Breast epithelium (tissue), 4 donors: Measurements from ENCODE around the gene KCNH5. TPM values are rescaled to one million over a fixed set of nuclear protein-coding genes. Genes with fewer than 3 reads are reported as not detected.

Experiments used
- DNase-seq, 2 donors: peaks; one replicate each; pipeline ENCODE4 v3.0.0-alpha.2; 2019; ENCODE audit warnings: low spot score in 2 of 2
- H3K27ac ChIP-seq, 2 donors: fragments of 200-600 bp; sonication (generic) in 1 of 2; one replicate each; pipeline ENCODE4 v1.5.1; 2016 to 2019; ENCODE audit warnings: mild to moderate bottlenecking in 1 of 2
- H3K27me3 ChIP-seq, 2 donors: fragments of 200-600 bp; sonication (generic) in 1 of 2; one replicate each; pipeline versions ENCODE4 v1.5.1 to v1.6.0; 2017 to 2019; ENCODE audit warnings: control low read depth in 1 of 2, mild to moderate bottlenecking in 1 of 2
- H3K36me3 ChIP-seq: fragments of 200-600 bp; one replicate; pipeline ENCODE4 v1.5.1; 2019
- H3K4me1 ChIP-seq, 2 donors: fragments of 200-600 bp; sonication (generic); one replicate each; pipeline ENCODE4 v1.5.1; 2016 to 2019; ENCODE audit warnings: control low read depth in 1 of 2
- H3K4me3 ChIP-seq, 3 donors: fragments of 200-600 bp; sonication (generic); 1 replicate in 2 of 3; 2 replicates in 1 of 3; pipeline ENCODE4 v1.5.1; 2016 to 2019; ENCODE audit warnings: mild to moderate bottlenecking in 3 of 3, moderate library complexity in 2 of 3
- H3K9me3 ChIP-seq, 2 donors: fragments of 200-600 bp; sonication (generic) in 1 of 2; one replicate each; pipeline ENCODE4 v1.5.1; 2016 to 2019; ENCODE audit warnings: control low read depth in 1 of 2
- POLR2A ChIP-seq: fragments of 450-650 bp; IDR thresholded peaks from one replicate; pipeline ENCODE4 v1.6.1; 2016; ENCODE audit warnings: antibody characterized with exemption, mild to moderate bottlenecking, moderate library complexity
- POLR2AphosphoS5 ChIP-seq, 3 donors: sonication (generic); formaldehyde crosslinking; IDR thresholded peaks; one replicate each; pipeline ENCODE4 v1.6.1; 2017; ENCODE audit warnings: antibody characterized with exemption in 3 of 3
- intact Hi-C: fragments of 100-400 bp; cut with DNase I; formaldehyde crosslinking; loops from one replicate; pipeline ENCODE4 v1.15.1; 2023; ENCODE audit warnings: low total_unique reads
- total RNA-seq, 3 donors: library from RNA; depleted of rRNA; stranded (reverse); fragments of >200 nt; gene quantifications; one replicate each; pipeline ENCODE4 v1.1.0, GENCODE V29; 2016
- TF ChIP-seq, protein P1 (sequence below), 3 donors: fragments of 450-650 bp; IDR thresholded peaks; one replicate each; pipeline ENCODE4 v1.5.1; 2016 to 2017; ENCODE audit warnings: antibody characterized with exemption in 3 of 3, mild to moderate bottlenecking in 3 of 3, moderate library complexity in 3 of 3

Gene KCNH5
- total RNA-seq, 3 donors from 2014 or later = 0.33 to 0.88 TPM; not detected in 1

DNA sequence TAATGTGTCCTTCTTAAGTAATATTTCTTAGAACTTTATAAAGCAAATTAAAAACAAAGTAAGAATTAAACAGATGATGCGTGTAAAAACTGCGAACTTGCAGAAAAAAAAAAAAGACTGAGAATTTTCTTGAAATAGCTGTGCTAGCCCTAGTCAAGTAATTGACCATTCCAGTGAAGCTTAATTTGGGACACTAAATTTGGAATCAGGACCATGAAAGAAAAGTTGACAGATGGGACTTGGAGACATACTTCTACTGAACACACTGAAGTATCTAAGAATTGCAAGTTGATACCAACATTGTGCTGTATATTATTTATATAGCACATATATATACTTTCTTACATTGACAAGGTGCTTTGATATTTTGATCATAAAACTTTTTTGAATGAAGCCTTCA is 386.6 kb downstream of the KCNH5 start:
- H3K27ac ChIP-seq = no peak overlapping the region
- intact Hi-C loops = no loop called here
- H3K27me3 ChIP-seq = no peaks in the 10 kb centered on the region
- H3K4me1 ChIP-seq = no peaks in the 10 kb centered on the region
- H3K36me3 ChIP-seq = no peaks in the 10 kb centered on the region
- TF ChIP-seq POLR2A (no peak), POLR2AphosphoS5 (IDR thresholded peaks at IDR 0.05) (no peak)
- TF ChIP-seq, protein P1, sequence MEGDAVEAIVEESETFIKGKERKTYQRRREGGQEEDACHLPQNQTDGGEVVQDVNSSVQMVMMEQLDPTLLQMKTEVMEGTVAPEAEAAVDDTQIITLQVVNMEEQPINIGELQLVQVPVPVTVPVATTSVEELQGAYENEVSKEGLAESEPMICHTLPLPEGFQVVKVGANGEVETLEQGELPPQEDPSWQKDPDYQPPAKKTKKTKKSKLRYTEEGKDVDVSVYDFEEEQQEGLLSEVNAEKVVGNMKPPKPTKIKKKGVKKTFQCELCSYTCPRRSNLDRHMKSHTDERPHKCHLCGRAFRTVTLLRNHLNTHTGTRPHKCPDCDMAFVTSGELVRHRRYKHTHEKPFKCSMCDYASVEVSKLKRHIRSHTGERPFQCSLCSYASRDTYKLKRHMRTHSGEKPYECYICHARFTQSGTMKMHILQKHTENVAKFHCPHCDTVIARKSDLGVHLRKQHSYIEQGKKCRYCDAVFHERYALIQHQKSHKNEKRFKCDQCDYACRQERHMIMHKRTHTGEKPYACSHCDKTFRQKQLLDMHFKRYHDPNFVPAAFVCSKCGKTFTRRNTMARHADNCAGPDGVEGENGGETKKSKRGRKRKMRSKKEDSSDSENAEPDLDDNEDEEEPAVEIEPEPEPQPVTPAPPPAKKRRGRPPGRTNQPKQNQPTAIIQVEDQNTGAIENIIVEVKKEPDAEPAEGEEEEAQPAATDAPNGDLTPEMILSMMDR (IDR thresholded peaks at IDR 0.05) = no peak
- no peak for DNase-seq
- H3K9me3 ChIP-seq = no peaks in the 10 kb centered on the region
- H3K4me3 ChIP-seq = no peak overlapping the region

DNA sequence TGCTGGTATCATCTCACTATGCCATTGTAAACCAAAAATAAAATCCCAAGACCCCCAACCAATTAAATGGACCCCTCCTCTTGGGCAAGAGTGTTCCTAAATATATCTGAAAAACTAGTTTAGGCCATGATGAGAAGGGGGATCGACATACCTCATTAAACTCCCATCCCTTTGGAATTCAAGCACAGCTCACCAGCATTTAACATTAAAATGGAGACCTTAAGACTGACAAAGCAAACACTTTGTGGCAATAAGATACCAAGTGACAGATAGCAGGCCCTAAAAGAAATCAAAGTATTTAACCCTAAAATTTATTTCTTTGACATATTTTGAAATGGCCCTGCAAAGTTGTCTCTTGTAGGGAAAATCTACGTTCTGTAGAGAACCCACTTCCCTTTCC is 387.9 kb downstream of the KCNH5 start:
- no peak for TF ChIP-seq POLR2AphosphoS5 (IDR thresholded peaks at IDR 0.05)
- Histone ChIP-seq H3K36me3 (no peaks in the 10 kb centered on the region), H3K27ac (no peak overlapping the region), H3K9me3 (no peaks in the 10 kb centered on the region), H3K27me3 (no peaks in the 10 kb centered on the region), H3K4me3 (no peak overlapping the region), H3K4me1 (no peaks in the 10 kb centered on the region)
- intact Hi-C loops = no loop called here
- no peak for DNase-seq

DNA sequence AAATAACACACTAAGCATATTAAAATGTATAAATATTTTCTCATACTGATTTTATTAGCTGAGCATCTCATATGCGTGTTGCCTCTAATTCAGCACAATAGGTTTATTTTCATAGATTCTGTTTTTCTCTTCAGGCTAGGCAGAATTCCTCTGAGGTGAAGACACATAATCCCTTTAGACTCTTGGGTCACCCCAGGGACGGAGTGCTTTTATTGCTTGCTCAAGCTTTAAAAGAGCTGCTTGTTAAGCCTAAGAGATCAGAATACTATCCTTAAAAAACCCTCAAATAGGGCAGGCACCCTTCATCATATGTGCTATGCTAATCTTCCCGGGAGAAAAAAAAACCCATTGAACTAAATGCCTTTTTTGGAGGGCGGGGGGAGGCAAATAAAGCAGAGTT is 390.1 kb downstream of the KCNH5 start:
- no peaks in the 10 kb centered on the region for H3K4me1 ChIP-seq
- H3K4me3 ChIP-seq = no peak overlapping the region
- H3K36me3 ChIP-seq = no peaks in the 10 kb centered on the region
- TF ChIP-seq POLR2AphosphoS5 (IDR thresholded peaks at IDR 0.05) = no peak
- TF ChIP-seq POLR2A = no peak
- TF ChIP-seq, protein P1 (IDR thresholded peaks at IDR 0.05) = no peak
- DNase-seq = no peak
- intact Hi-C loops = no loop called here
- no peak overlapping the region for H3K27ac ChIP-seq
- no peaks in the 10 kb centered on the region for H3K27me3 ChIP-seq
- H3K9me3 ChIP-seq = no peaks in the 10 kb centered on the region

DNA sequence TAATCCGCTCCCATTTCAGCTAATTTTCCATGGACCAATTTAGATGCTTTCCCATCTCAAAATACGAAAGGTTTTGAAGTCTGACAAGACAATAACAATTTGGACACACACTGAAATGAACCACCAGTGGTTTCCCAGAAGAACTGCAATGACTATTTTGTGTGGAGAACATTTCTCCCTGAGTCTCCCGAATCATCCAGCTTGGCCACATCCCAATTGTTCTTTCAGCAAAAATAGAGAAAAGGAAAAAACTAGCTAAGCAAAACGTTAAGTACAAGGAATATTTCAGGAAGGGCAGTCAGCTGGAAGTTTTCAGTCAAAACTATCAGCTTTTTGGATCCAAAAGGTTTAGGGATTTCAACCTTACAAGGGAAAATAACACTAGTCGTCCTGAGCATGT is 390.6 kb downstream of the KCNH5 start:
- no peak overlapping the region for H3K4me3 ChIP-seq
- H3K36me3 ChIP-seq = no peaks in the 10 kb centered on the region
- H3K27ac ChIP-seq = no peak overlapping the region
- H3K4me1 ChIP-seq = no peaks in the 10 kb centered on the region
- TF ChIP-seq, protein P1 (IDR thresholded peaks at IDR 0.05) = no peak
- no peak for TF ChIP-seq POLR2A
- intact Hi-C loops = no loop called here
- H3K27me3 ChIP-seq = no peaks in the 10 kb centered on the region
- no peaks in the 10 kb centered on the region for H3K9me3 ChIP-seq
- DNase-seq = no peak

Other genes starting within 250 kb of the KCNH5 start
- 10 to 100 TPM in 2 of 3 donors, 1 to 10 TPM in 1; 2.4 to 12.5 (median 11.4) TPM for gene RHOJ, start 159.0 kb upstream of the KCNH5 start, total RNA-seq